Activated CD4-positive, alpha-beta memory T cell treated with anti-CD3 and anti-CD28 coated beads for 36 hours (primary cell): ENCODE measurements around the gene IL1RN. TPM values are rescaled to one million over a fixed set of nuclear protein-coding genes. Genes with fewer than 3 reads are reported as not detected.

ENCODE experiments used
- CTCF ChIA-PET: fragments of 350-600 bp; sonication (Branson Sonifier 250); formaldehyde crosslinking; loops from one replicate; lab custom pipeline; 2021; ENCODE audit warnings: antibody characterized with exemption, inconsistent platforms; lab: Charles Lee
- POLR2A ChIA-PET: fragments of 350-600 bp; sonication (Branson Sonifier 250); formaldehyde crosslinking; loops from one replicate; lab custom pipeline; 2021; ENCODE audit warnings: antibody characterized with exemption; lab: Charles Lee
- DNase-seq: peaks from one replicate; pipeline ENCODE4 v3.0.0-alpha.2; 2020
- H3K27ac Mint-ChIP-seq: one replicate; pipeline ENCODE4 v1.8.0; 2021; ENCODE audit warnings: mixed read lengths
- H3K27me3 Mint-ChIP-seq: one replicate; pipeline ENCODE4 v1.8.0; 2021; ENCODE audit warnings: mixed read lengths
- H3K36me3 Mint-ChIP-seq: one replicate; pipeline ENCODE4 v1.8.0; 2021; ENCODE audit warnings: mixed read lengths
- H3K4me1 Mint-ChIP-seq: one replicate; pipeline ENCODE4 v1.8.0; 2021; ENCODE audit warnings: low read depth, mixed read lengths
- H3K4me3 Mint-ChIP-seq: one replicate; pipeline ENCODE4 v1.8.0; 2021; ENCODE audit warnings: mild to moderate bottlenecking, mixed read lengths
- H3K9me3 Mint-ChIP-seq: one replicate; pipeline ENCODE4 v1.8.0; 2021; ENCODE audit warnings: mixed read lengths
- intact Hi-C: fragments of 100-400 bp; cut with micrococcal nuclease; formaldehyde crosslinking; loops from one replicate; pipeline ENCODE4 v1.15.1; 2023
- total RNA-seq, 2 experiments: library from RNA; stranded (reverse); gene quantifications; one replicate each; pipeline ENCODE4 v1.2.3, GENCODE V29; 2021

Gene IL1RN
- total RNA-seq, 2 experiments from 2014 or later: 9.8 to 10.5 TPM

DNA sequence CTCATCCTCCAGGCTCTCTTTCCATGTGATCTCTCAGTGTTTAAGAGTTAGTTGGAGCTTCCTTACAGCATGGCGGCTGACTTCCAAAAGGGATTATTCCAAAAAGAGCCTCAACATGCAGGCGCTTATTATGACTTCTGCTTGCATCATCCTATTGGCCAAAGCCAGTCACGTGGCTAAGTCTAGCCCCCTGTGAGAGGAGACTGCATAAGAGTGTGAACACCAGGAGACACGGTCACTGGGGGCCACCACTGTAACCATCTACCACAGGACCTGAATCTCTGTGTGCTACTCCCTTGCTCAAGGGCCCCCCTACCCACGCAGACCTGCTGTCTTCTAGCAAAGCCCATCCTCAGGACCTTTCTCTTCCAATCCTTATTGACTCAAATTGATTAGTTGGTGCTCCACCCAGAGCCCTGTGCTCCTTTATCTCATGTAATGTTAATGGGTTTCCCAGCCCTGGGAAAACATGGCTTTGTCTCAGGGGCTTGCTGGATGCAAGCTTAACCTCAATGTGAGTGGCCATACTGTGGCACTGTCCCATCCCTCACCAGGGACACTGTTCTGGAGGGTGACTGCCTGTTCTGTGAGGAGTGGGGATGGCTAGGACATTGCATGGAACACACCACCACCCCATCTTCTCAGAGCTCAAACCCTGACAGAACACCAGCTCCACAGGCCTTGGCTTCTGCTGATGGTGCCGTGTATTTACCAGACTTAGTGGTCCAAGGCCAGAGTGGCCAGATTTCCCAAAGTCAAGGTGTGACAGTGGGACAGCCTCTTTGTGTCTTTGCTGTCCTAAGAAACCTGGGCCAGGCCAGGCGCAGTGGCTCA lies 4.2 kb downstream of the IL1RN start:
- CTCF ChIA-PET: no interaction called here
- Mint-ChIP-seq H3K9me3 (no peaks in the 10 kb centered on the region), H3K27ac (no peak overlapping the region), H3K27me3 (no peaks in the 10 kb centered on the region), H3K36me3 (no peaks in the 10 kb centered on the region), H3K4me3 (no peak overlapping the region), H3K4me1 (peaks cover 9% of the 10 kb centered on the region)
- intact Hi-C loops: no loop called here
- POLR2A ChIA-PET: no interaction called here
- no peak for DNase-seq

DNA sequence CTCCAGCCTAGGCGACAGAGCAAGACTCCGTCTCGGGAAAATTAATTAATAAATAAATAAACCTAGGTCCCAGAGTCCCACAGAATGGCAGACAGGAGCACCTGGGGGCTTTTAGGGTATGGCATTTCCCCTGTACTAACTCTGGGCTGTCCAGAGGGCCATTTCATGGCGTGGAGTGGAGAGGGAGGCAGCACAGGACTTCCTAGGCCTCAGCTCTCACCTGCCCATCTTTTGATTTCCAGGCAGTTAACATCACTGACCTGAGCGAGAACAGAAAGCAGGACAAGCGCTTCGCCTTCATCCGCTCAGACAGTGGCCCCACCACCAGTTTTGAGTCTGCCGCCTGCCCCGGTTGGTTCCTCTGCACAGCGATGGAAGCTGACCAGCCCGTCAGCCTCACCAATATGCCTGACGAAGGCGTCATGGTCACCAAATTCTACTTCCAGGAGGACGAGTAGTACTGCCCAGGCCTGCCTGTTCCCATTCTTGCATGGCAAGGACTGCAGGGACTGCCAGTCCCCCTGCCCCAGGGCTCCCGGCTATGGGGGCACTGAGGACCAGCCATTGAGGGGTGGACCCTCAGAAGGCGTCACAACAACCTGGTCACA lies 5.1 kb downstream of the IL1RN start:
- CTCF ChIA-PET: interaction anchor here (10.8 kb wide), 1 partner anchor 53 kb away, joined by 239 read pairs; no protein-coding TSS in a partner anchor
- no peaks in the 10 kb centered on the region for H3K36me3 Mint-ChIP-seq
- intact Hi-C loops: no loop called here
- no peak overlapping the region for H3K4me3 Mint-ChIP-seq
- no peaks in the 10 kb centered on the region for H3K9me3 Mint-ChIP-seq
- DNase-seq: no peak
- no peaks in the 10 kb centered on the region for H3K27me3 Mint-ChIP-seq
- peaks cover 9% of the 10 kb centered on the region for H3K4me1 Mint-ChIP-seq
- POLR2A ChIA-PET: no interaction called here
- H3K27ac Mint-ChIP-seq: no peak overlapping the region

DNA sequence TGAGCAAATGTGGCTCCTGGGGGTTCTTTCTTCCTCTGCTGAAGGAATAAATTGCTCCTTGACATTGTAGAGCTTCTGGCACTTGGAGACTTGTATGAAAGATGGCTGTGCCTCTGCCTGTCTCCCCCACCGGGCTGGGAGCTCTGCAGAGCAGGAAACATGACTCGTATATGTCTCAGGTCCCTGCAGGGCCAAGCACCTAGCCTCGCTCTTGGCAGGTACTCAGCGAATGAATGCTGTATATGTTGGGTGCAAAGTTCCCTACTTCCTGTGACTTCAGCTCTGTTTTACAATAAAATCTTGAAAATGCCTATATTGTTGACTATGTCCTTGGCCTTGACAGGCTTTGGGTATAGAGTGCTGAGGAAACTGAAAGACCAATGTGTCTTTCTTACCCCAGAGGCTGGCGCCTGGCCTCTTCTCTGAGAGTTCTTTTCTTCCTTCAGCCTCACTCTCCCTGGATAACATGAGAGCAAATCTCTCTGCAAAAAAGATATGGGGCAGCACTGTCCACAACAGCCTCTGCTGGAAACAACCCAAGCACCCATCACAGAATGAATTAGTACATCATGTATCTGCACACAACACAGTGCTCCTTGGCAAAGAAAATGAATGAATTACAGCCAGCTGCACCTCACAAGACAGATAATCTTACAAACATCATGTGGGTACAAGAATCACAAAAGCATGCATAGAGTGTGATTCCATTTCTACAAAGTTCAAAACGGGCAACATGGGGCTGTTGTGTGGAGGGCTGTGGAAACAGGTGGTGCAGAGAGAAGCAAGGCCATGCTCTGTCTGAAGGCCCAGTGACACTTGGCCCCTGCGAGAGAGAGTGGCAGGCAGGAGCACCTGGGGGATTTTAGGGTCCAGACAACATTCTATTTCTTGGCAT lies 6.6 kb downstream of the IL1RN start:
- Mint-ChIP-seq H3K36me3 (no peaks in the 10 kb centered on the region), H3K9me3 (no peaks in the 10 kb centered on the region), H3K27me3 (no peaks in the 10 kb centered on the region), H3K27ac (no peak overlapping the region), H3K4me1 (peaks cover 22% of the 10 kb centered on the region), H3K4me3 (no peak overlapping the region)
- POLR2A ChIA-PET: no interaction called here
- intact Hi-C loops: no loop called here
- CTCF ChIA-PET: interaction anchor here (0.7 to 10.9 kb wide), 6 partner anchors 18 to 65 kb away, joined by 3 to 308 read pairs (median 88); partner anchors contain the start of gene PSD4
- peak; percentile 29 for DNase-seq

DNA sequence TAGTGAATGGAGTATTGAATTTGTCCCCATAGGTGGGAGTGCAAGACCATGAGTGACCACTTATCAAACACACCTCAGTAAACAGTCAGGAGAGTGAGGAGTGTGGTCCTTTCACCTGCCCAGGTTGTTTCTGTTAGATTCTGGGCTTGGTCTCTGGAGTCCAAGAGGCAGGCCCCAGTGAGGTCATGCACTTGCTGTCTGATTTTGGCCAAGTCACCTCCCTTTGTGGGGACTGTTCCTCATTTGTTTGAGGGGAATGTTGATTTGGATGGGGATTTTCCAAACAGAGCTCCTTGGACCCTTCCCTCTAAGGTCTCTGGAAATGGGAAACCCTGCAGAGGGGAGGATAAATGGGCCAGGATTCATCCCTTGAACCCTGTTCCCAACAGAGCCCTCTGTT lies 7.3 kb downstream of the IL1RN start:
- H3K27ac Mint-ChIP-seq: no peak overlapping the region
- no peaks in the 10 kb centered on the region for H3K9me3 Mint-ChIP-seq
- no peaks in the 10 kb centered on the region for H3K27me3 Mint-ChIP-seq
- no peak for DNase-seq
- intact Hi-C loops: loop anchor here (5.0 kb wide), 1 partner anchor 258 kb away; no protein-coding TSS in a partner anchor
- H3K36me3 Mint-ChIP-seq: no peaks in the 10 kb centered on the region
- H3K4me1 Mint-ChIP-seq: peaks cover 24% of the 10 kb centered on the region
- ChIA-PET POLR2A (no interaction called here), CTCF (interaction anchor here (0.6 to 10.9 kb wide), 8 partner anchors 10 to 65 kb away, joined by 3 to 308 read pairs (median 64); partner anchors contain the start of gene PSD4)
- H3K4me3 Mint-ChIP-seq: no peak overlapping the region

DNA sequence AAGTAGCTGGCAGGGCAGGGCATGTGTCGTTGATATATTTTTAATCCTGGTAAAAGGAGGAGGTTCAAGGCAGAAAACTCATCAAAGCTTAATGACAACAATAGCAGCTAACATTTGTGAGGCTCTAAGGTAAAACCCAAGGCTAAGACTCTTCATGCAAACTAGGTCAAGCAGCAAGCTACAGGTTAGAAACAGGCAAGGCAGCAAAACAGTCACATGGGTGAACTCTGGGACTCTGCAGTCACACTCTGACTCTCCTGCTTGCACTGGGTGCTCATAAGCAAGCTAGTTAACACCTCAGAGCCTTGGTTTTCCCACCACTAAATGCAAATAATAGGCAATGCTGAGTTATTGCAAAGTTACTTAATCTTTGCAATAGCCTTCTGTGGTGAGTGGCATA lies 7.9 kb downstream of the IL1RN start:
- H3K27ac Mint-ChIP-seq: no peak overlapping the region
- H3K4me3 Mint-ChIP-seq: no peak overlapping the region
- ChIA-PET CTCF (interaction anchor here (0.6 to 10.9 kb wide), 9 partner anchors 10 to 64 kb away, joined by 3 to 308 read pairs (median 58); partner anchors contain the start of gene PSD4), POLR2A (interaction anchor here (1.5 kb wide), 1 partner anchor 23 kb away, joined by 5 read pairs; no protein-coding TSS in a partner anchor)
- H3K9me3 Mint-ChIP-seq: no peaks in the 10 kb centered on the region
- DNase-seq: no peak
- intact Hi-C loops: loop anchor here (5.0 kb wide), 1 partner anchor 257 kb away; no protein-coding TSS in a partner anchor
- no peaks in the 10 kb centered on the region for H3K36me3 Mint-ChIP-seq
- H3K27me3 Mint-ChIP-seq: no peaks in the 10 kb centered on the region
- H3K4me1 Mint-ChIP-seq: peaks cover 24% of the 10 kb centered on the region

DNA sequence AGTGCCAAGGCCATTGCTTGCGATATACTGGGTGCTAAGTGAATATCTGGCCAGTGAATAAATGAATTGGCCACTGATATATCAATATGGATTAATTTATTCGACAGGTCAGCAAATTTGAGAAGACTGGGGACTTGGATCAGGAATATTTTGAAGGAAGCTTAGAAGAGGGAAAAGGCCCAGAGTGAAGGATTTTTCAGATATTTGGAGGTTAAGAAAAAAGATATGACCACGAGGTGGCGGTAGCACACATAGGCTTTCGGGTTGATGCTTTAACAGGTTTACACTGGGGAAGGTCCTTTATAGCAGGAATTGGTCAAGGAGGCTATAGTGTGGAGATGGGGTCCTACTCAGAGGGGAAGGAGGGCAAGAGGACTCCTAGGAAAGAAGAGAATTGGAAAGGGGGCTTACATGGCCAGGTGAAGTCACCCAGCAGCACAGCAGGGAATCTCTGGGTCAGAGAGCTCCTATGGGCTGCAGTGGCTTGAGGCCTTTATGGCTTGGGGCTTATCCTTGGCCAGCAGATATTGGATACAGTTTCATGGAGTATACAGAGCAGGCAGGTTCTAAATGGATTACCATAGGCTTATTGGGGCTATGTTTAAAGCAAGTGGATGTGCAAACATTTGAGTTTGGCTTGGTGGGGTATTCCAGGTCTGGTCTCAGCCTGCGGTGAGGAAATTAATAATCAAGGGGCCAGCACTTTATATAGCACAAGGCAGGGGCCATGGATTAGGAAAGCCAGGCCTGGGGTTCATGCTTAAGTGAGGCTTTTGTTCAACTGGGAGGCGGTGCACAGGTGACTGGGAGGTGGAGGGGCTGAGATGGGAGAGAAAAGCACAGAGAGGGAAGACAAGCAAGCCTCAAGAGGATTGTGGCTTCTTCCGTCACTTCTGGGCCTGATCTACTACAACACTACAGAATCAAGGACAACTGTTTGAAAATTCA lies 9.7 kb downstream of the IL1RN start:
- intact Hi-C loops: loop anchor here (1.0 to 5.0 kb wide), 3 partner anchors 57 to 255 kb away; no protein-coding TSS in a partner anchor
- Mint-ChIP-seq H3K4me1 (peaks cover 24% of the 10 kb centered on the region), H3K4me3 (no peak overlapping the region), H3K27me3 (no peaks in the 10 kb centered on the region), H3K9me3 (no peaks in the 10 kb centered on the region), H3K36me3 (no peaks in the 10 kb centered on the region), H3K27ac (peak overlapping the region; percentile 16)
- POLR2A ChIA-PET: interaction anchor here (1.1 to 2.7 kb wide), 4 partner anchors 21 to 62 kb away, joined by 4 to 11 read pairs (median 5); partner anchors contain the start of gene PSD4
- CTCF ChIA-PET: interaction anchor here (0.6 to 10.9 kb wide), 41 partner anchors 7 to 503 kb away, joined by 3 to 308 read pairs (median 5); partner anchors contain the start of gene PSD4
- peak; percentile 37 for DNase-seq

DNA sequence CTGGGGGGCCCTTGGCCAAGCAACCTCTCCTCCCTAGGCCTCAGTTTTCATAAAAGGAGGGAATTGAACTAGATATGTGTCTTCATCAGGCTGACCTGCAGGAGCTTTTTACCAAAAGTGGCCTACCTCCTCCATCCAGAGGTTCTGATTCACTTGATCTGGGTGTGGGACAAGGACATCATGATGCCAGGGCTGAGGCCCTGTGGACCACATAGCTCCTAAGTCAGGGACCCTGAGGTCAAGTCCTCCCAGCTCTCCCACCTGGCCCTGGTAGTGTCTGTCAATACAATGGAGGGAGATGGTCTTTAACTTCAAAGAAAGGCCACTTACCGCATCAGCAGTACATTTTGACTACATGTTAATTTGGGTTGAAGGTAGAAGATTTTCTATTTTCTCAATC lies 10.4 kb downstream of the IL1RN start:
- POLR2A ChIA-PET: interaction anchor here (1.1 to 2.7 kb wide), 3 partner anchors 36 to 61 kb away, joined by 4 to 11 read pairs (median 5); partner anchors contain the start of gene PSD4
- Mint-ChIP-seq H3K4me1 (peaks cover 24% of the 10 kb centered on the region), H3K4me3 (no peak overlapping the region), H3K9me3 (no peaks in the 10 kb centered on the region), H3K36me3 (no peaks in the 10 kb centered on the region), H3K27ac (no peak overlapping the region), H3K27me3 (no peaks in the 10 kb centered on the region)
- no peak for DNase-seq
- intact Hi-C loops: loop anchor here (1.0 to 5.0 kb wide), 9 partner anchors 21 to 254 kb away; no protein-coding TSS in a partner anchor
- CTCF ChIA-PET: interaction anchor here (0.6 to 10.9 kb wide), 43 partner anchors 8 to 386 kb away, joined by 3 to 308 read pairs (median 6); partner anchors contain the start of genes IL36RN and PSD4

DNA sequence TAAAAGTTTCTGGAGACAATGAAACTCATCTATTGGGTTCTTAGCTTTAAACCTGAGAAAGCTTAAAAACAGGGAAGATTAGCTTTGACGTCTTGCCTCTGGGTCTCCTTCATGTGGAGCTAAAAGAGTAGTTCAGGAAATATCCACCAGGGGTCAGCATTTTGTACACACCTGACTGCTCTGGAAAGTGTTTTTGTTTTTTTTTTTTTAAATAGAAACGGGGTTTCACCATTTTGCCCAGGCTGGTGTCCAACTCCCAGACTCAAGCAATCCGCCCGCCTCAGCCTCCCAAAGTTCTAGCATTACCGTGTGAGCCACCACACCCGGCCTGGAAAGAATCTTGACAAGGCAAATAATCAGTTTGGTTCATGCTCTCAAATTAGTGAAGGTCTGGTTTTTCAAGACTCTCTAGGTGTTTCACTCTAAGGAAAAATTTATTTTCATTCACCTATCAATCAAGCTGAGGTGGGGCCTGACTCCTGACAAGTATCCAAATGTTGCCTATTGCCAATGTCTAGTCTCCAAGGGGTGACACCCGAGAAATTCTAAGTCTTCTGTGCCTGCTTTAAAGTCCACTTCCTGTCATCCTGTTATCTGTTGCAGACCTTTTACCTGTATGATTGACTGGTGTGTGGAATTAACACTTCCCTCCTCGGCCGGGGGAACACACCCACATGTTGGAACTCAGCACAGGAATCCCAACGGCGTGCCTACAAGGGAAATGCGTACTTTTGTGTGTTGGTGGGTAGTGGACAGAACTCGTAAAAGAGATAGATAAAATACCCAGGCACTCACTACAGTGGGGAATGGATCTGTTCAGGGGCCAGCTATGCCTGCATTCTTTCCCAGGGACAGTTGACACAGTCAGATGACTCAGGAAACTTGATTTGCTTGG lies 11.3 kb downstream of the IL1RN start:
- peaks cover 24% of the 10 kb centered on the region for H3K4me1 Mint-ChIP-seq
- no peaks in the 10 kb centered on the region for H3K36me3 Mint-ChIP-seq
- CTCF ChIA-PET: interaction anchor here (0.5 to 10.9 kb wide), 43 partner anchors 9 to 1930 kb away, joined by 3 to 308 read pairs (median 6); partner anchors contain the start of genes IL36RN and PSD4
- intact Hi-C loops: loop anchor here (1.0 to 5.0 kb wide), 7 partner anchors 20 to 254 kb away; no protein-coding TSS in a partner anchor
- POLR2A ChIA-PET: interaction anchor here (1.1 to 2.7 kb wide), 4 partner anchors 29 to 42 kb away, joined by 3 to 11 read pairs (median 4); partner anchors contain the start of gene PSD4
- peak overlapping the region; percentile 15 for H3K27ac Mint-ChIP-seq
- peak overlapping the region; percentile 23 for H3K4me3 Mint-ChIP-seq
- no peaks in the 10 kb centered on the region for H3K9me3 Mint-ChIP-seq
- DNase-seq: peak; percentile 38
- H3K27me3 Mint-ChIP-seq: no peaks in the 10 kb centered on the region

DNA sequence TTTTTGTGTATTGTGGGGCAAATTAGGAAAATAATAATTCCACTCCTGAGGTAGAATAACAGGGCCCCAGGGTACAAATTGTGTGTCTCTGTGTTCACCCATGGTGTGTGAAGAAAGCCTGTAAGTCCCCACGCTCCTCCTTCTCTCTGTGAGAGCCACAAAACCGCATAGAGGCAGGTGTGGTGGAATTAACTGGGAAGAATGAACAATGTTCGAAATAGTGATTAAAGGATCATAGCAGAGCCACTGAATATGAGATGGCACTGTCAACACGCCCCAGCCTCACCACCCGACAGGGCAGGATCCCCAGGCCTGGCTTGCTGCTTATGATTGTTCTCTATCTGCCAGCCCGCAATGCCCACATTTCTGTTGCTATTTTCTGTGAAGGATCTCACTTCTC lies 14.1 kb downstream of the IL1RN start:
- no peak overlapping the region for H3K27ac Mint-ChIP-seq
- peaks cover 24% of the 10 kb centered on the region for H3K4me1 Mint-ChIP-seq
- H3K36me3 Mint-ChIP-seq: no peaks in the 10 kb centered on the region
- intact Hi-C loops: no loop called here
- POLR2A ChIA-PET: interaction anchor here (0.6 to 1.1 kb wide), 3 partner anchors 32 to 1943 kb away, joined by 3 read pairs; partner anchors contain the start of gene PSD4
- peaks cover 12% of the 10 kb centered on the region for H3K9me3 Mint-ChIP-seq
- no peaks in the 10 kb centered on the region for H3K27me3 Mint-ChIP-seq
- H3K4me3 Mint-ChIP-seq: no peak overlapping the region
- CTCF ChIA-PET: interaction anchor here (0.6 to 10.9 kb wide), 3 partner anchors 58 to 229 kb away, joined by 3 to 308 read pairs (median 239); no protein-coding TSS in a partner anchor
- no peak for DNase-seq
